Frontal cortex (tissue), 4 donors: ENCODE results near the gene NCL. TPM values are rescaled to one million over a fixed set of nuclear protein-coding genes. Genes with fewer than 3 reads are reported as not detected.
"Not testable (repeated sequence)": the region's sequence is repeated elsewhere in the genome, so short reads cannot be mapped to it uniquely, and the experiment has no call there.

ENCODE experiments used
- DNase-seq, 2 donors: peaks; one replicate each; pipeline ENCODE4 v3.0.0; 2012; ENCODE audit warnings: low spot score in 2 of 2
- FAIRE-seq: peaks from 2 replicates; lab custom pipeline; 2012; peaks lifted over from hg19 to GRCh38; lab: Jason Lieb, UNC
- small RNA-seq: library from RNA; depleted of rRNA; stranded (forward); fragments of <200 nt; gene quantifications from one replicate; pipeline ENCODE3, GENCODE V24; 2014
- total RNA-seq: library from RNA; depleted of rRNA; stranded (reverse); fragments of >200 nt; gene quantifications from one replicate; pipeline ENCODE4 v1.2.3, GENCODE V29; 2014
- donor health status: control.
- donor health status: control.
- donor health status: control.

Gene NCL
- total RNA-seq, 1 donor from 2014 or later = 137 TPM

GRCh38 chr2:231410293-231411004 lies 53.8 kb downstream of the NCL start:
- FAIRE-seq (no peak), DNase-seq (no peak)

- FAIRE-seq = no peak
- DNase-seq = no peak
Measured at GRCh38 chr2:231409776-231410175, 54.5 kb downstream of the NCL start.

GRCh38 chr2:231408304-231408703 lies 56.0 kb downstream of the NCL start:
- not testable (repeated sequence) for FAIRE-seq, DNase-seq

- not testable (repeated sequence) for DNase-seq, FAIRE-seq
Measured at GRCh38 chr2:231407686-231408085, 56.6 kb downstream of the NCL start.

- FAIRE-seq, DNase-seq: not testable (repeated sequence)
Measured at GRCh38 chr2:231405601-231406367, 58.5 kb downstream of the NCL start.

- FAIRE-seq, DNase-seq: not testable (repeated sequence)
Measured at GRCh38 chr2:231404183-231404578, 60.1 kb downstream of the NCL start.

Small RNA genes within 50 kb of the gene (small RNA-seq; reads per million reads assigned to genes)
- 0.56 reads per million, percentile 44 among the genes with 10 or more reads in this experiment for gene RNU2-22P
- 3.1 reads per million, percentile 88 among the genes with 10 or more reads in this experiment for gene SNORA75
- gene SNORD20 = not detected
- 1,763 reads per million, percentile 99 among the genes with 10 or more reads in this experiment for gene SNORD82

Other genes with a start within 250 kb of the NCL start
- gene B3GNT7, start 68.8 kb downstream of the NCL start, total RNA-seq = 0.82 TPM
- 0.41 TPM for gene NMUR1, start 66.0 kb upstream of the NCL start, total RNA-seq
- gene TEX44, start 128.4 kb upstream of the NCL start, total RNA-seq = not detected
- gene PTMA, start 244.0 kb upstream of the NCL start, total RNA-seq = 958 TPM